Measurements from ENCODE around the gene UQCR11. TPM values are rescaled to one million over a fixed set of nuclear protein-coding genes. Genes with fewer than 3 reads are reported as not detected.

The UQCR11 gene
- total and polyA plus RNA-seq, 9 donors: 95.4 to 211 (median 126) TPM

DNA sequence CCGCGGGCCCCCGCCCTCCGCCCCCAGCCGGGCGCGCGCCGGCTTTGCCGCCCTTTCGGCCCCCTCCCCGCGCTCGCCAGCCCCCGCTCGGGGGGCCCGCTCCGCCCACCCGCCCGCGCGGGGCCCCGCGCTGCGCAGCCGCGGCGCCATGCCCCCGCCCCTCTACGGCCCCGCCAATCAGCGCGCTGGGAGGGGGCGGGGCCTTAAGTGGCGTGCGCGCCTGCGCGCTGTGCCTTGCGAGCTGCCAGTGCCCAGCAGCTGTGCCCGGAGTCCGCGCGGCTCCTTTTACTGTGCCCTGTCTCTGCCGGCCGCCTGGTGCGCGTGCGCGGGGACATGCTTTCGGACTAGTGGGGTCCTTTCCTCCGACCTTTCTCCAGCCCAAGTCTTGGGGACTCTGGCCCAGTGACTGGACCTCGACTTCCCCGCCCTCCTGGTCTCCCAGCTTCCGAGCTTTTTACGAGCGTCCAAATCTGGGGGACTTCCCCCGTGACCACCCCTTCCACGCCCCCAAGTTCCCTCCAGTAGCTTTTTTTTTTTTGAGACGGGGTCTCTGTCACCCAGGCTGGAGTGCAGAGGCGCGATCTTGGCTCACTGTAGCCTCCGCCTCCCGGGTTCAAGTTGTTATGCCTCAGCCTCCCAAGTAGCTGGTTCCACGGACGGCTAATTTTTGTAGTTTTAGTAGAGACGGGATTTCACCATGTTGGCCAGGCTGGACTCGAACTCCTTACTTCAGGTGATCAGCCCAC is 12.3 kb downstream of the UQCR11 start, which contains the start of gene MBD3:
TSS of gene MBD3 (minus strand) at position 111 of the 746 bp plus-strand sequence. CDS start 234 bp downstream, outside the sequence.
- peak within 1 kb of the TSS; percentile 82 for H3K4me3 ChIP-seq (ENCODE audit: low read length)
- H3K27me3 ChIP-seq (ENCODE audit: control insufficient read depth, insufficient read depth, low read length): no peaks in the 10 kb centered on the region
- DNase-seq: peak; percentile 96
- no peaks in the 10 kb centered on the region for H3K9me3 ChIP-seq (replicated peaks; ENCODE audit: control insufficient read depth, low read depth, low read length)
- WGBS (ENCODE audit: insufficient coverage): under 1% methylated on average over 48 of the region's 68 CpGs
- H3K27ac ChIP-seq (ENCODE audit: low read length): peak within 1 kb of the TSS; percentile 95
- H3K4me1 ChIP-seq (ENCODE audit: control insufficient read depth, insufficient read depth, low read length): peaks cover 28% of the 10 kb centered on the region
- peaks cover 23% of the 10 kb centered on the region for H3K36me3 ChIP-seq (ENCODE audit: control insufficient read depth, insufficient read depth, low read length)

DNA sequence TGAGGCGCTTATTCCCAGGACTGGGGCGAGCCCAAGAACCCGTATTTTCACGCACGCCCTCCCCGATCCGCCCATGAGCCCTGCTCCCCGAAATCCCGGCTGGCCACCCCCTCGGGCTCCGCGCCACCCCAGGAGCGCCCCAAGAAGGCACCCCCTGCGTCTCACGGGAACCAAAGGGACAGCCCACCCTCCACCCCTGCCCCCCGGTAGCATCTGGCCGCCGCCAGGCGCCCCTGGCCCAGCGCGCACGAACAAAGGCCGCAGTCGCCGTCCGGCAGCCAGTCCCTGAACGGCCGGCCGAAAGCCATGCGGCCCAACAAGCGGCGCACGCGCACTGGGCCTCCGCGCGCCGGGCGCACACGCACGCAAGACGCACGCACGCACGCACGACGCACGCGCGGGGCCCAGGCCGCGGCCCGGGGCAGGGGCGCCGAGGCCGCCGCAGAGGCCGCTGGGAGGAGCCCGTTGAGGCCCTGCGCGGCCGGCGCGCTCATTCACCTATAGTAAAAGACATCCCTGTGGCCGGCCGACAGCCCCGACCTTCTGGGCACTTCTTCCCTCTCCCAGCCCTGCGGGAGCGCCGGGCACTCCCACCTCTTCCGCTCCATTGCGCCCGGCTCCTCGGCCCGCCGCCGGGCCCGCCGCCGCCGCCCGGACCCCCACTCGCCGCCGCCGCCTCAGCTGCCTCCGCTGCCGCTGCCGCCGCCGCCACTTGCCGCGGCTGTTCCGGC is 13.1 kb downstream of the UQCR11 start:
- H3K4me1 ChIP-seq (ENCODE audit: control insufficient read depth, insufficient read depth, low read length): peaks cover 31% of the 10 kb centered on the region
- H3K9me3 ChIP-seq (replicated peaks; ENCODE audit: control insufficient read depth, low read depth, low read length): no peaks in the 10 kb centered on the region
- WGBS (ENCODE audit: insufficient coverage): under 1% methylated on average over 69 of the region's 94 CpGs
- H3K27ac ChIP-seq (ENCODE audit: low read length): peak overlapping the region; percentile 95
- H3K27me3 ChIP-seq (ENCODE audit: control insufficient read depth, insufficient read depth, low read length): no peaks in the 10 kb centered on the region
- peaks cover 16% of the 10 kb centered on the region for H3K36me3 ChIP-seq (ENCODE audit: control insufficient read depth, insufficient read depth, low read length)
- DNase-seq: peak; percentile 96
- H3K4me3 ChIP-seq (ENCODE audit: low read length): peak overlapping the region; percentile 71

DNA sequence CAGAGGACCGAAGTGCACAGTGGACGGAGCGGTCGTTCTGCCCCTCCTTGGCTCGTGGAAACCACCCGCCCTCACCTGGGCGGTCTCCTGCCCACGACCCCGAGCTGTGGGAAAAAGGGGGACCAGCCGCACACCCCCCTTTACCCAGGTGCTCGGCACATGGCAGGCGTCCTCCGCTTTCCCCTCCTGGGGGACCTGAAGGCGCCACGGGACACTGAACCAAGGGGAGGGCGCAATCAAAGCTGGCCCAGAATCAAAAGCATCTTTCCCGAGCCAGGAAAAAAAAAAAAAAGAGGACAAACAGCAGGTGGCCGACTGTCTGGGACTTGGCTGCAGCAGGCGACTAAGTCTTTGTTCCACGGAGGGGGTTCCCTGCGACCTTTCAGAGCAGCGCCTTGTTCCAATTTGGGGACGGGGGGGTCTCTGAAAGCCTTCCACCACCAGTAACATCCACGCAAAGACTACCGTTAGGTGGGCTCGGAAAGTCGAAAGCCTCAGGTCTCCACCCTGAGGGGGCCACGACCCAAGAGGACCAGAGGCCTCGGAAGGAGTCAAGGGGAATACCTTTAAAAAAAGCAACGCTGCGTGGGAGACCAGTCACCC is 13.7 kb downstream of the UQCR11 start:
- DNase-seq: peak; percentile 57
- peak overlapping the region; percentile 87 for H3K27ac ChIP-seq (ENCODE audit: low read length)
- no peaks in the 10 kb centered on the region for H3K9me3 ChIP-seq (replicated peaks; ENCODE audit: control insufficient read depth, low read depth, low read length)
- 1% methylated on average over 16 of the region's 31 CpGs for WGBS (ENCODE audit: insufficient coverage)
- H3K36me3 ChIP-seq (ENCODE audit: control insufficient read depth, insufficient read depth, low read length): peaks cover 13% of the 10 kb centered on the region
- H3K27me3 ChIP-seq (ENCODE audit: control insufficient read depth, insufficient read depth, low read length): no peaks in the 10 kb centered on the region
- peak overlapping the region; percentile 71 for H3K4me3 ChIP-seq (ENCODE audit: low read length)
- peaks cover 31% of the 10 kb centered on the region for H3K4me1 ChIP-seq (ENCODE audit: control insufficient read depth, insufficient read depth, low read length)

DNA sequence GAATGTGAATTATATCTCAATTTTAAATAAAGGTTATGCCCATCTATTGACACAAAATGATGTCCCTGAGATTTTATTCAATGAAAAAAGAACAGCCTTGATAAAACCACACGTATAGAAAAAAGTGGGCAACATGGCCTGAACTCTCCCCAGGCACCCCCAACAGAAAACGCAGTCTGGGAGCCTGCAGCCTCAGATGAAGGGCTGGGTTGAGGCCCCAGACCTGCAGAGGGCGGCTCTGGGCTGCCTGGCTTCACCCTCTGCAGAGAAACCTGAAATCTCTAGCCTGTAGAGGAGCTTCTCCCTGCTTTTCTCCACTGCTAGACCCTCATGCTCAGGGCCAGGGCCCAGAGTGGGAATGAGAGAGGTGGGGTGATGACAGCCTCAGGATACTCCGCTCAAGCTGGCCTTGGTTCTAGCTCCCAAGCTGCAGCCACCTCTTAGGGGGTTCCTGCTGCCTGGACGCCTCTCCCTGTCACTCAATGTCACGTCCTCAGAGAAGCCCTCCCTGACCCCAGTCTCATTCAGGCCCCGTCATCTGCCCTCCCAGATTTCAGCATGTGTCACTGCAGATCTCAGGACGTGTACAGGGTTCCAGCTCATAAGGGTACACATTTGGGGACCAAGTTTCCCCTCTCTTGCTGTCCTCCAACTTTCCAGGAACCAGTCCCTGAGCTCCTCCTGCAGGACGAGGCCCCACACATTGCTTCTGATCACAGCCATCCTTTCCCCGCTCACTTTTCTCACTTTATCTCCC is 14.4 kb downstream of the UQCR11 start:
- H3K4me3 ChIP-seq (ENCODE audit: low read length): peak overlapping the region; percentile 71
- H3K9me3 ChIP-seq (replicated peaks; ENCODE audit: control insufficient read depth, low read depth, low read length): no peaks in the 10 kb centered on the region
- WGBS (ENCODE audit: insufficient coverage): 14% methylated on average over 9 of the region's 10 CpGs
- peaks cover 31% of the 10 kb centered on the region for H3K4me1 ChIP-seq (ENCODE audit: control insufficient read depth, insufficient read depth, low read length)
- peak overlapping the region; percentile 87 for H3K27ac ChIP-seq (ENCODE audit: low read length)
- H3K36me3 ChIP-seq (ENCODE audit: control insufficient read depth, insufficient read depth, low read length): peaks cover 13% of the 10 kb centered on the region
- no peaks in the 10 kb centered on the region for H3K27me3 ChIP-seq (ENCODE audit: control insufficient read depth, insufficient read depth, low read length)
- DNase-seq: no peak

DNA sequence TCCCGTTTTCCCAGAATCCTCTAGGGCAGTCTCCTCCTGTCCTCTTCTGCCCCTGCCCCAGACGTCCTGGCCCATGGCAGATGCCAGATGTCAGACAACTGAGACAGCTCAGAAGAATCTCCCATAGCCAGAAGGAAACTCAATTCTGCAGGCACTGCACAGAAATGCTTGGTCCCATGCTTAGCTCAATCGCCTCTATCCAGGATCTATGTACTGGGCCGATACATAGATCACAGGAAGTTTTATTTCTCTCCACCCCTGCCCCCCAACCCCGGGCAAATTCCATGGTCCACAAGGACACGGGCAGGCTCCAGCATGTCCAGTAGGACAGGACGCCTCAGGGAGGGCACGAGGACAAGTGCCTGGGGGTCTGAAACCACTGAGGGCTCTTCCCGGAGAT is 17.4 kb downstream of the UQCR11 start:
- 73% methylated on average over 8 of the region's 9 CpGs for WGBS (ENCODE audit: insufficient coverage)
- H3K9me3 ChIP-seq (replicated peaks; ENCODE audit: control insufficient read depth, low read depth, low read length): no peaks in the 10 kb centered on the region
- H3K4me1 ChIP-seq (ENCODE audit: control insufficient read depth, insufficient read depth, low read length): peaks cover 21% of the 10 kb centered on the region
- H3K36me3 ChIP-seq (ENCODE audit: control insufficient read depth, insufficient read depth, low read length): peaks cover 31% of the 10 kb centered on the region
- H3K27ac ChIP-seq (ENCODE audit: low read length): no peak overlapping the region
- H3K4me3 ChIP-seq (ENCODE audit: low read length): no peak overlapping the region
- DNase-seq: no peak
- no peaks in the 10 kb centered on the region for H3K27me3 ChIP-seq (ENCODE audit: control insufficient read depth, insufficient read depth, low read length)

DNA sequence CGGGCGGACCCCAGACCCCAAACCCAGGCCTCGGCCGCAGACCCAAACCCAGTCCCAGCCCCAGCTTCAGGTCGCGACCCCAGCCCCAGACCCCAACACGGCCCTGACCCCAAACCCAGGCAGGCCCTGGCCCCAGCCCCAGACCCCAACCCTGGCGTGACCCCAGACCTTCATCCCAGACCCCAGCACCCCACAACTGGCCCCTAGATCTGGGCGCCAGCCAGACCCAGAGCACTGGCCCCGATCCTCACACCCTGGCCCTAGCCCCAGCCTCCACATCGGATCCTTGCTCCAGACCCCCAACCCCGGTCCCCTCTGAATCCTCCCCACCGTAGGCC is 20.1 kb downstream of the UQCR11 start:
- H3K36me3 ChIP-seq (ENCODE audit: control insufficient read depth, insufficient read depth, low read length): peaks cover 53% of the 10 kb centered on the region
- DNase-seq: no peak
- H3K9me3 ChIP-seq (replicated peaks; ENCODE audit: control insufficient read depth, low read depth, low read length): no peaks in the 10 kb centered on the region
- 84% methylated on average over 13 of the region's 13 CpGs for WGBS (ENCODE audit: insufficient coverage)
- H3K4me1 ChIP-seq (ENCODE audit: control insufficient read depth, insufficient read depth, low read length): peaks cover 8% of the 10 kb centered on the region
- no peak overlapping the region for H3K4me3 ChIP-seq (ENCODE audit: low read length)
- H3K27ac ChIP-seq (ENCODE audit: low read length): no peak overlapping the region
- H3K27me3 ChIP-seq (ENCODE audit: control insufficient read depth, insufficient read depth, low read length): no peaks in the 10 kb centered on the region

DNA sequence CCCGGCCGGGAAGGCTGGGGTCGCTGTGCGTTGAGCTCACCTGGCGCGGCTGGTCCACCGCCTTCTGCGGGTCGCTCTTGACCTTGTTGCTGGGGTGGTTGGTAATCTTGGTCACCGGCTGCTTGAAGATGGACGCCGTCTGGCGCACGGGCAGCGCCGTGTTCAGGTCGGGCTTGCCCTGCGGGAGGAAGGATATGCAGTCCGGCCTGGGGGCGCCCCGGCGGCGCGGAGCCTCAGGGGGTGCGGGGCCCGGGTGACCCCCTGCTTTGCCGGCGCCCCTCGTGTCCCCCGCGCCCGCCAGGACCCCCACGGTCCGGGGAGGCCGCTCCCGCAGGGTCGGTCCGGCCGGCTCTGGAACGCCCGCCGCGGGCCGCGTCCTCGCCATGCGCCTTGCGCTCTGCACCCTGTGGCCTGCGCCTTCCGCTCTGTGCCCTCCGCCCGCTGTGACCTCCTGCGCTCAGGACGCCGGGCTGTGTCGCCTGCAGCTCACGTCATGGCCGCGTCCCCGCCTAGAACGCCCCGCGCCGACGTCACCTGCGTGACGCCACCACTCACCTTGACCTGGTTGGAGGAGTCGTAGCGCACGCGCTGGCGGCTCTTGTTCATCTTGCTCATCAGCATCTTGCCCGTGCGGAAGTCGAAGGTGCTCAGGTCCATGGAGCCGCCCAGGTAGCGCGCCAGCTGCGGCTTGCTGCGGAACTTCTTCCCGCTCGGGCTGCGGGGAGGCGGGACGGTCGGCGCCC is 20.6 kb downstream of the UQCR11 start:
- Histone ChIP-seq H3K9me3 (replicated peaks; ENCODE audit: control insufficient read depth, low read depth, low read length) (no peaks in the 10 kb centered on the region), H3K36me3 (ENCODE audit: control insufficient read depth, insufficient read depth, low read length) (peaks cover 54% of the 10 kb centered on the region), H3K4me3 (ENCODE audit: low read length) (no peak overlapping the region), H3K27me3 (ENCODE audit: control insufficient read depth, insufficient read depth, low read length) (no peaks in the 10 kb centered on the region), H3K4me1 (ENCODE audit: control insufficient read depth, insufficient read depth, low read length) (peaks cover 6% of the 10 kb centered on the region), H3K27ac (ENCODE audit: low read length) (no peak overlapping the region)
- DNase-seq: no peak
- WGBS (ENCODE audit: insufficient coverage): 77% methylated on average over 87 of the region's 87 CpGs

DNA sequence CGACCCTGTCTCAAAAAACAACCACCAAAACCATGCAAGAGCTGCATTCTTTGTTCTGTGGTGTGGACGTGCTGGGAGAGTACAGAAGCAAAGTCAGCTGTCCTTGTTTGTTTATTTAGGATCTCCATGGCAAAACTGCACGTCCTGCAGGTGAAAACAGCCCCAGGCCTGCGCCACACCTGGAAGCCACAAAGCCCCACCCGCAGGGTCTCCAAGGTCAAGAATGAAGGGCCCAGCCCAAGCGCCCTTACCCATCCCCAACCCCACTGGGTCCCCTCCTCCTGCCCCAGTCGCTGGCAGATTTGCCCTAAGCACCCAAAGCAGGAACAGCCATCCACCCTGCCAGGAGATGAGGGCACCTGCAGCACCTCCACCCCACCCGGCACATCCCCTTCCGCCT is 23.1 kb downstream of the UQCR11 start:
- peaks cover 5% of the 10 kb centered on the region for H3K4me1 ChIP-seq (ENCODE audit: control insufficient read depth, insufficient read depth, low read length)
- no peak overlapping the region for H3K27ac ChIP-seq (ENCODE audit: low read length)
- DNase-seq: no peak
- H3K36me3 ChIP-seq (ENCODE audit: control insufficient read depth, insufficient read depth, low read length): peaks cover 77% of the 10 kb centered on the region
- no peaks in the 10 kb centered on the region for H3K27me3 ChIP-seq (ENCODE audit: control insufficient read depth, insufficient read depth, low read length)
- no peaks in the 10 kb centered on the region for H3K9me3 ChIP-seq (replicated peaks; ENCODE audit: control insufficient read depth, low read depth, low read length)
- WGBS (ENCODE audit: insufficient coverage): 96% methylated on average over 7 of the region's 9 CpGs
- H3K4me3 ChIP-seq (ENCODE audit: low read length): no peak overlapping the region

DNA sequence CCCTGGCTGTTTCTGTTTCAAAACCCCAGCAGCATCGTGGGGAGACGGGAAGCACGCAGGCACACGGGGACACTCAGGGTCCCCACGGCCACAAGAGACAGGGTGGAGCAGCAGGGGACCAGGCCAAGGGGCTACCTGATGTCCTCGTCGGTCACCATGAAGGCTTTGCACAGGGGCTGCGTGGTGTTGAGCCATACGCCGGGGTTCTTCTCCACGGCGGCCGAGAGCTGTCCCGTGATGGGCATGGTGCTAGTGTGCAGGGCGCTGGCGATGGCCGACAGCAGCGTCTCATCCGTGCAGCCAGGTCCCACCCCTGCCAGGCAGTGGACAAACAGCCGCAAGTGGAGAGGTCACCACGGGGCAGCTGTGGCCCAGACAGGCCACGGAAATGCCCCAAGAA is 24.3 kb downstream of the UQCR11 start:
- H3K9me3 ChIP-seq (replicated peaks; ENCODE audit: control insufficient read depth, low read depth, low read length): no peaks in the 10 kb centered on the region
- peaks cover 5% of the 10 kb centered on the region for H3K4me1 ChIP-seq (ENCODE audit: control insufficient read depth, insufficient read depth, low read length)
- 94% methylated on average over 20 of the region's 22 CpGs for WGBS (ENCODE audit: insufficient coverage)
- H3K36me3 ChIP-seq (ENCODE audit: control insufficient read depth, insufficient read depth, low read length): peaks cover 87% of the 10 kb centered on the region
- no peak overlapping the region for H3K27ac ChIP-seq (ENCODE audit: low read length)
- no peak for DNase-seq
- no peaks in the 10 kb centered on the region for H3K27me3 ChIP-seq (ENCODE audit: control insufficient read depth, insufficient read depth, low read length)
- no peak overlapping the region for H3K4me3 ChIP-seq (ENCODE audit: low read length)
